ENCODE results near the gene CD300C. TPM values are rescaled to one million over a fixed set of nuclear protein-coding genes. Genes with fewer than 3 reads are reported as not detected.

Gene CD300C
- total RNA-seq, 4 donors from 2014 or later, result 0.59 to 1.8 (median 1.7) TPM; not detected in 1

DNA sequence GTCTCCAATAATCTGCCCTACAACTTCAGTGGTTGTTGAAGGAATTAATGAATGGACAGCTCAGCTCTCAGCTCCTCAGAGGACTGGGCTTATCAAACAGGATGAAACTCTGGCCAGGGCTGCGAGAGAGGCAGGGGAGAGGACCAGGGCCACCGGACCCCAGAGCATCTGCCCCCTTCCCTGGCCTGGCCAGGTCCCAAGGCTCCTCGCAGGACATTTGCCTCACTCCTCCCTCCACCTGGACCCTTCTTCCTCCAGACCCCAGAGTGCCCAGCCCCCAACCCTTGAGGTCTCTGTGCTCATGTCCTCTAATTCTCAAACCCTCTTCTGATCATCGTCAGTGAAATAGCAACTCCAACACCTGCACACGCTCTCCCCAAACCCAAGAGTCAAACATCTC lies 3.7 kb downstream of the CD300C start:
- Histone ChIP-seq H3K36me3 (no peaks in the 10 kb centered on the region), H3K27ac (no peak overlapping the region), H3K4me1 (no peaks in the 10 kb centered on the region), H3K4me3 (no peak overlapping the region), H3K27me3 (no peaks in the 10 kb centered on the region), H3K9me3 (no peaks in the 10 kb centered on the region)
- DNase-seq (ENCODE audit: low spot score in 2 of 2), result no peak
- WGBS, 2 donors, result 87 to 90% methylated on average over 5 of the region's 5 CpGs
- TF ChIP-seq POLR2A (IDR thresholded peaks at IDR 0.05) (no peak), EP300 (IDR thresholded peaks at IDR 0.05) (no peak)
- TF ChIP-seq, protein P1, sequence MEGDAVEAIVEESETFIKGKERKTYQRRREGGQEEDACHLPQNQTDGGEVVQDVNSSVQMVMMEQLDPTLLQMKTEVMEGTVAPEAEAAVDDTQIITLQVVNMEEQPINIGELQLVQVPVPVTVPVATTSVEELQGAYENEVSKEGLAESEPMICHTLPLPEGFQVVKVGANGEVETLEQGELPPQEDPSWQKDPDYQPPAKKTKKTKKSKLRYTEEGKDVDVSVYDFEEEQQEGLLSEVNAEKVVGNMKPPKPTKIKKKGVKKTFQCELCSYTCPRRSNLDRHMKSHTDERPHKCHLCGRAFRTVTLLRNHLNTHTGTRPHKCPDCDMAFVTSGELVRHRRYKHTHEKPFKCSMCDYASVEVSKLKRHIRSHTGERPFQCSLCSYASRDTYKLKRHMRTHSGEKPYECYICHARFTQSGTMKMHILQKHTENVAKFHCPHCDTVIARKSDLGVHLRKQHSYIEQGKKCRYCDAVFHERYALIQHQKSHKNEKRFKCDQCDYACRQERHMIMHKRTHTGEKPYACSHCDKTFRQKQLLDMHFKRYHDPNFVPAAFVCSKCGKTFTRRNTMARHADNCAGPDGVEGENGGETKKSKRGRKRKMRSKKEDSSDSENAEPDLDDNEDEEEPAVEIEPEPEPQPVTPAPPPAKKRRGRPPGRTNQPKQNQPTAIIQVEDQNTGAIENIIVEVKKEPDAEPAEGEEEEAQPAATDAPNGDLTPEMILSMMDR (IDR thresholded peaks at IDR 0.05), result no peak

GRCh38 chr17:74541176-74542111 lies 4.5 kb downstream of the CD300C start:
- no peak overlapping the region for H3K4me3 ChIP-seq
- no peak overlapping the region for H3K27ac ChIP-seq
- 72 to 73% methylated on average over 20 to 21 of the region's 23 CpGs for WGBS, 2 donors
- DNase-seq (ENCODE audit: low spot score in 2 of 2), result no peak
- H3K27me3 ChIP-seq, result no peaks in the 10 kb centered on the region
- no peaks in the 10 kb centered on the region for H3K4me1 ChIP-seq
- no peaks in the 10 kb centered on the region for H3K36me3 ChIP-seq
- TF ChIP-seq EP300 (IDR thresholded peaks at IDR 0.05) (no peak), POLR2A (IDR thresholded peaks at IDR 0.05) (no peak)
- TF ChIP-seq, protein P1 (IDR thresholded peaks at IDR 0.05), result no peak
- H3K9me3 ChIP-seq, result no peaks in the 10 kb centered on the region

GRCh38 chr17:74539281-74539820 lies 6.6 kb downstream of the CD300C start:
- DNase-seq (ENCODE audit: low spot score in 2 of 2), result no peak
- 70 to 72% methylated on average over 10 of the region's 10 CpGs for WGBS, 2 donors
- Histone ChIP-seq H3K9me3 (peaks cover 0 to 10% (median 0%) of the 10 kb centered on the region in 4 donors), H3K36me3 (no peaks in the 10 kb centered on the region), H3K4me1 (no peaks in the 10 kb centered on the region), H3K27me3 (no peaks in the 10 kb centered on the region), H3K4me3 (no peak overlapping the region), H3K27ac (no peak overlapping the region)
- TF ChIP-seq EP300 (IDR thresholded peaks at IDR 0.05), result no peak
- TF ChIP-seq, protein P1 (IDR thresholded peaks at IDR 0.05), result no peak

GRCh38 chr17:74536890-74537289 lies 9.0 kb downstream of the CD300C start:
- Histone ChIP-seq H3K27me3 (no peaks in the 10 kb centered on the region), H3K4me1 (no peaks in the 10 kb centered on the region), H3K4me3 (no peak overlapping the region), H3K9me3 (peaks cover 0 to 10% (median 0%) of the 10 kb centered on the region in 4 donors), H3K27ac (no peak overlapping the region), H3K36me3 (no peaks in the 10 kb centered on the region)
- WGBS, 2 donors, result 76 to 79% methylated on average over 3 of the region's 3 CpGs
- TF ChIP-seq EP300 (IDR thresholded peaks at IDR 0.05) (no peak), POLR2A (IDR thresholded peaks at IDR 0.05) (no peak)
- TF ChIP-seq, protein P1 (IDR thresholded peaks at IDR 0.05), result no peak
- DNase-seq (ENCODE audit: low spot score in 2 of 2), result no peak

DNA sequence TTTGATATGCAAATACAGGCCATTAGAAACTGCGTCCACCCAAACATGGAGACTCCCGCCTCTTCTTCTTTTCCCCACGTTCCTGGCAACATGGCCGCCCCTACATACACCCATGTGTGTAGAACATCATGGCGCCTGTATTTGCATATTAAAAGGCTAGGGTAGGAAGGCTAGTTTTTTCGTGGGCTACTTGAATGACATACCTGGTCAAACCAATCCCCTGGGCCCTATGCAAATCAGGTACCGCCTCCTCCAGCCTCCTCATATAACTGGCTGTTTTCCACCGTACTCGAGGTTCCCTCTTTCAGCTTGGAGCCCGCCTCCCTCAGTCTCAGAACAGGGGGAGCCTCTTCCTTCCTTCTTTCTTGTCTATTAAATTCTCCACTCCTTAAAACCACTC lies 13.8 kb downstream of the CD300C start:
- 69 to 71% methylated on average over 10 of the region's 10 CpGs for WGBS, 2 donors
- Histone ChIP-seq H3K27ac (peak overlapping the region in 2 of 4 donors; percentile 45 to 56), H3K27me3 (no peaks in the 10 kb centered on the region), H3K9me3 (peaks cover 0 to 10% (median 0%) of the 10 kb centered on the region in 4 donors), H3K4me3 (peak overlapping the region in 1 of 4 donors; percentile 27), H3K4me1 (no peaks in the 10 kb centered on the region), H3K36me3 (no peaks in the 10 kb centered on the region)
- peak in 1 of 2 donors; percentile 54 for TF ChIP-seq POLR2A (IDR thresholded peaks at IDR 0.05)
- TF ChIP-seq EP300 (IDR thresholded peaks at IDR 0.05), result peak in 1 of 2 donors; percentile 62
- TF ChIP-seq, protein P1 (IDR thresholded peaks at IDR 0.05), result no peak
- DNase-seq (ENCODE audit: low spot score in 2 of 2), result peak in 1 of 2 donors; percentile 48
